ENCODE results near the gene PDCL2. TPM values are rescaled to one million over a fixed set of nuclear protein-coding genes. Genes with fewer than 3 reads are reported as not detected.
"Not testable (repeated sequence)": the region's sequence is repeated elsewhere in the genome, so short reads cannot be mapped to it uniquely, and the experiment has no call there.

PDCL2 gene
- total RNA-seq, 1 experiment from 2014 or later = not detected

DNA sequence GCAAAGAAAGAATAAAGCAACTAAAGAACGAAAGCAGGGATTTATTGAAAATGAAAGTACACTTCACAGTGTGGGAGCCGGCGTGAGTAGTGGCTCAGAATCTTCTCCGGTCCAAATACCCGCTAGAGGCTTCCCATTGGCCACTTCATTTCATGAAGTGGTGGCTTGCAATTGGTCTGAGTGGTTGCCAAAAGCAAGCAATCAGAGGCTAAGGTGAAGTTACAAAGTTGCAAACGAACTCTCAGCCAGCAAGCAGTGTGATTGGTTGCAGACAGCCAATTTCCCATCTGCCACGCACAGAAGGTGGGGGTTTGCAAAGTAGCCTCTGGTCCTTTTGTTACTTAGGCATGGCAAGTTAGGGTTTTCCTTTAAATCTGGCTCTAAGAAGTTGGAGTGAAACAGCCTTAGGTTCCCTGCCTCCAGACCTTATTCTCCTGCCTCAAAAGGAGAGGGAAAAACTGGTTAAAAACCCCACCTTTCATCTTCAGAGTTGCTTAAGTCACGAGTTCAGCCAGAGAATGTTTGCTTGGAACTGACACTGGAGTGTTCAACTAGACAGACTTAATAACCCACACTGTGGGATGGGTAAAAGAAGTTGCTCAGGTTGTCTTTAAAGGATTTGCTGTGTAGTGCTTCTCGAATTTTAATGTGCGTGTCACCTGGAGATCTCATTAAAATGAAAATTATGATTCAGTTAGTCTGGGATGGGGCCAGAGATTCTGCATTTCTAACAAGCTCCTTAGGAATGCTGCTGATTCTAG is 38.4 kb downstream of the PDCL2 start:
- TF ChIP-seq, protein P1, sequence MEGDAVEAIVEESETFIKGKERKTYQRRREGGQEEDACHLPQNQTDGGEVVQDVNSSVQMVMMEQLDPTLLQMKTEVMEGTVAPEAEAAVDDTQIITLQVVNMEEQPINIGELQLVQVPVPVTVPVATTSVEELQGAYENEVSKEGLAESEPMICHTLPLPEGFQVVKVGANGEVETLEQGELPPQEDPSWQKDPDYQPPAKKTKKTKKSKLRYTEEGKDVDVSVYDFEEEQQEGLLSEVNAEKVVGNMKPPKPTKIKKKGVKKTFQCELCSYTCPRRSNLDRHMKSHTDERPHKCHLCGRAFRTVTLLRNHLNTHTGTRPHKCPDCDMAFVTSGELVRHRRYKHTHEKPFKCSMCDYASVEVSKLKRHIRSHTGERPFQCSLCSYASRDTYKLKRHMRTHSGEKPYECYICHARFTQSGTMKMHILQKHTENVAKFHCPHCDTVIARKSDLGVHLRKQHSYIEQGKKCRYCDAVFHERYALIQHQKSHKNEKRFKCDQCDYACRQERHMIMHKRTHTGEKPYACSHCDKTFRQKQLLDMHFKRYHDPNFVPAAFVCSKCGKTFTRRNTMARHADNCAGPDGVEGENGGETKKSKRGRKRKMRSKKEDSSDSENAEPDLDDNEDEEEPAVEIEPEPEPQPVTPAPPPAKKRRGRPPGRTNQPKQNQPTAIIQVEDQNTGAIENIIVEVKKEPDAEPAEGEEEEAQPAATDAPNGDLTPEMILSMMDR (IDR thresholded peaks at IDR 0.05; ENCODE audit: unreplicated experiment) = no peak
- Mint-ChIP-seq H3K4me3 (ENCODE audit: low read depth, unreplicated experiment) (no peak overlapping the region), H3K27me3 (ENCODE audit: unreplicated experiment) (no peaks in the 10 kb centered on the region), H3K9me3 (ENCODE audit: low read depth, unreplicated experiment) (no peaks in the 10 kb centered on the region), H3K27ac (ENCODE audit: unreplicated experiment) (no peak overlapping the region), H3K36me3 (ENCODE audit: insufficient read depth, unreplicated experiment) (no peaks in the 10 kb centered on the region), H3K4me1 (ENCODE audit: low read depth, unreplicated experiment) (peaks cover 22% of the 10 kb centered on the region)
- intact Hi-C loops (cut with micrococcal nuclease; ENCODE audit: unreplicated experiment) = loop anchor here (5.0 to 10.0 kb wide), 2 partner anchors 111 to 229 kb away; no protein-coding TSS in a partner anchor
- BruUV-seq (replicated peaks) = no TSS peak
- CTCF ChIA-PET = interaction anchor here (1.1 kb wide), 1 partner anchor 15 kb away, joined by 3 read pairs; no protein-coding TSS in a partner anchor
- DNase-seq = no peak

DNA sequence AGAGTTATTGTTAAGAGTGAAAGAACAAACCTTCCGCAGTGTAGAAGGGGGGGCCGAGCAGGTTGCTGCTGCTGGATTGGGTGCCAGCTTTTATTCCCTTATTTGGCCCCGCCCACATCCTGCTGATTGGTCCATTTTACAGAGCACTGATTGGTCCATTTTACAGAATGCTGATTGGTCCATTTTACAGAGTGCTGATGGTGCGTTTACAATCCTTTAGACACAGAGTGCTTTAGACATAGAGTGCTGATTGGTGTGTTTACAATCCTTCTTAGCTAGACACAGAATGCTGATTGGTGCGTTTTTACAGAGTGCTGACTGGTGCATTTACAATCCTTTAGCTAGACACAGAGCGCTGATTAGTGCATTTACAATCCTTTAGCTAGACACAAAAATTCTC is 40.1 kb downstream of the PDCL2 start:
- H3K27ac Mint-ChIP-seq (ENCODE audit: unreplicated experiment); CTCF ChIA-PET; BruUV-seq (replicated peaks); DNase-seq; H3K9me3 Mint-ChIP-seq (ENCODE audit: low read depth, unreplicated experiment); H3K4me3 Mint-ChIP-seq (ENCODE audit: low read depth, unreplicated experiment); H3K27me3 Mint-ChIP-seq (ENCODE audit: unreplicated experiment); H3K36me3 Mint-ChIP-seq (ENCODE audit: insufficient read depth, unreplicated experiment): not testable (repeated sequence)
- peaks cover 26% of the 10 kb centered on the region for H3K4me1 Mint-ChIP-seq (ENCODE audit: low read depth, unreplicated experiment)
- intact Hi-C loops (cut with micrococcal nuclease; ENCODE audit: unreplicated experiment) = loop anchor here (5.0 to 10.0 kb wide), 2 partner anchors 110 to 227 kb away; no protein-coding TSS in a partner anchor

DNA sequence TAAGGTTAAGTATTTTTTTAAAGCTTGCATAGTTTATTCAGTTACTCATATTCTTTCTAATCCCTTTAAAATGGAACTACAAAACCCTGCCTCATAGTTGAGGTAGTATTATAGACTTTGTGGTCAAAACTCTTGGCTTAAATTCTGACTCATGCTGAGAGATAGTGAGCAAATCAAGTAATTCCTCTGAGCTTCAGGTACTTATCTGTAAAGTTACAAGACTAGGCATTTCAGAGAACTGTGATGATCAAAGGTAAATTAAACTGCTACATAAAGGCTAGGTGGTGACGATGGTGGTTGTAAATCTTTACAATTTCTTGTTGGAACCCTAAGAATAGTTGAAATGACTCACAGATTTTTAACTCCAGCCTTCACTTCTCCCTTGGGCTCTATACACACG is 42.2 kb downstream of the PDCL2 start:
- Mint-ChIP-seq H3K36me3 (ENCODE audit: insufficient read depth, unreplicated experiment) (peaks cover 24% of the 10 kb centered on the region), H3K4me3 (ENCODE audit: low read depth, unreplicated experiment) (no peak overlapping the region), H3K27me3 (ENCODE audit: unreplicated experiment) (no peaks in the 10 kb centered on the region), H3K4me1 (ENCODE audit: low read depth, unreplicated experiment) (peaks cover 26% of the 10 kb centered on the region), H3K9me3 (ENCODE audit: low read depth, unreplicated experiment) (no peaks in the 10 kb centered on the region), H3K27ac (ENCODE audit: unreplicated experiment) (peak overlapping the region; percentile 39)
- CTCF ChIA-PET = no interaction called here
- TF ChIP-seq, protein P1 (IDR thresholded peaks at IDR 0.05; ENCODE audit: unreplicated experiment) = no peak
- DNase-seq = no peak
- intact Hi-C loops (cut with micrococcal nuclease; ENCODE audit: unreplicated experiment) = loop anchor here (5.0 to 10.0 kb wide), 5 partner anchors 108 to 317 kb away; partner anchors contain the start of gene SRD5A3
- BruUV-seq (replicated peaks) = no TSS peak

DNA sequence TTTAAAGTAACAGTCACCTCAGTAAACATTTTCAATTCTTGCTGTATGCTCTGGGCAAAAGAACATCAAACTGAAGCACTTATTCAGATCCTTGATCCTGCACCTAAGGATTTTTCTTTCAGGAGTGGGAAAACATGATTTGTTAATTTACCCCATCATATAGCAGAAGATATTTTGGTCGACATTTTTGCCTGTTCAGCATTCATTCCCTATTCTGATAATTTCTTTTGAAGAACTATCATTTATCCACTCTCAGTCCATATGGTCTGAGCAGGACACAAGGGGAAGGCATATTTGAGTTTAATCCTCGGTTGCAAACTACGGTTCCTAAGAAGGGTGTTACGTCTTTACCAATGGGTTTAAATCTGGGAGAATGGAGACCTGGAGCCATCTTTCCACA is 44.1 kb downstream of the PDCL2 start:
- no peak overlapping the region for H3K27ac Mint-ChIP-seq (ENCODE audit: unreplicated experiment)
- TF ChIP-seq, protein P1 (IDR thresholded peaks at IDR 0.05; ENCODE audit: unreplicated experiment) = no peak
- H3K4me1 Mint-ChIP-seq (ENCODE audit: low read depth, unreplicated experiment) = peaks cover 38% of the 10 kb centered on the region
- intact Hi-C loops (cut with micrococcal nuclease; ENCODE audit: unreplicated experiment) = loop anchor here (5.0 kb wide), 3 partner anchors 184 to 319 kb away; partner anchors contain the start of gene SRD5A3
- peak overlapping the region; percentile 79 for H3K4me3 Mint-ChIP-seq (ENCODE audit: low read depth, unreplicated experiment)
- CTCF ChIA-PET = no interaction called here
- peaks cover 25% of the 10 kb centered on the region for H3K36me3 Mint-ChIP-seq (ENCODE audit: insufficient read depth, unreplicated experiment)
- no TSS peak for BruUV-seq (replicated peaks)
- no peak for DNase-seq
- H3K9me3 Mint-ChIP-seq (ENCODE audit: low read depth, unreplicated experiment) = no peaks in the 10 kb centered on the region
- no peaks in the 10 kb centered on the region for H3K27me3 Mint-ChIP-seq (ENCODE audit: unreplicated experiment)

DNA sequence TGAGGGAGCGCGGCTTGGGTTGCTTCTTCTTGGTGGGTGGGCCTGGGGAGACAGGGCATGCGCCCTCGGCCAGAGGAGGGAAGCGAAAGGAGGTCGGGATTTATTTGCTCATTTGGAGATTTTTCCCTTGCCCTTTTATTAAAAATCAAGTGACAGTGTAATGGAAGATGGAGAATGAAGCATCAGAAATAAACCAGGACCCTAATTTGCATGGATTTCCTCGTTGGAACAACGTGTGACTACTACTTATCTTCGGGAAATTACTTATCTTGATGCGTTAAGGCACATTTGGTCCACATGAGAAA is 44.6 kb downstream of the PDCL2 start:
- Mint-ChIP-seq H3K4me1 (ENCODE audit: low read depth, unreplicated experiment) (peaks cover 38% of the 10 kb centered on the region), H3K36me3 (ENCODE audit: insufficient read depth, unreplicated experiment) (peaks cover 25% of the 10 kb centered on the region), H3K27ac (ENCODE audit: unreplicated experiment) (peak overlapping the region; percentile 52), H3K4me3 (ENCODE audit: low read depth, unreplicated experiment) (peak overlapping the region; percentile 79), H3K9me3 (ENCODE audit: low read depth, unreplicated experiment) (no peaks in the 10 kb centered on the region), H3K27me3 (ENCODE audit: unreplicated experiment) (no peaks in the 10 kb centered on the region)
- no TSS peak for BruUV-seq (replicated peaks)
- DNase-seq = no peak
- CTCF ChIA-PET = interaction anchor here (0.9 kb wide), 1 partner anchor 218 kb away, joined by 3 read pairs; no protein-coding TSS in a partner anchor
- TF ChIP-seq, protein P1 (IDR thresholded peaks at IDR 0.05; ENCODE audit: unreplicated experiment) = no peak
- intact Hi-C loops (cut with micrococcal nuclease; ENCODE audit: unreplicated experiment) = loop anchor here (5.0 kb wide), 3 partner anchors 185 to 320 kb away; partner anchors contain the start of gene SRD5A3
